Measurements from ENCODE around the gene IER3IP1.
"Not testable (repeated sequence)": the region's sequence is repeated elsewhere in the genome, so short reads cannot be mapped to it uniquely, and the experiment has no call there.

Gene IER3IP1

GRCh38 chr18:47191961-47192360 is 15.8 kb upstream of the IER3IP1 start:
- H3K27me3 ChIP-seq (ENCODE audit: insufficient read depth, insufficient read length) = no peaks in the 10 kb centered on the region
- no peaks in the 10 kb centered on the region for H3K9me3 ChIP-seq (ENCODE audit: insufficient read depth, low read length)
- TF ChIP-seq SUZ12 (IDR thresholded peaks at IDR 0.05; ENCODE audit: extremely low read depth, insufficient read depth, insufficient read length) = no peak
- TF ChIP-seq ZNF274 (IDR thresholded peaks at IDR 0.05; ENCODE audit: low read depth, low read length) = no peak
- TF ChIP-seq YY1 (IDR thresholded peaks at IDR 0.05; ENCODE audit: insufficient read depth, insufficient read length) = no peak
- no peaks in the 10 kb centered on the region for H3K4me1 ChIP-seq (ENCODE audit: insufficient read depth, insufficient read length)
- DNase-seq (ENCODE audit: low read depth, low spot score) = no peak
- H3K9ac ChIP-seq (ENCODE audit: insufficient read length, low read depth) = no peak overlapping the region
- H3K4me3 ChIP-seq (ENCODE audit: insufficient read length, low read depth) = no peak overlapping the region
- no peaks in the 10 kb centered on the region for H3K36me3 ChIP-seq (ENCODE audit: insufficient read depth, insufficient read length, low read length)

- Histone ChIP-seq H3K36me3 (ENCODE audit: insufficient read depth, insufficient read length, low read length) (no peaks in the 10 kb centered on the region), H3K4me1 (ENCODE audit: insufficient read depth, insufficient read length) (no peaks in the 10 kb centered on the region), H3K9ac (ENCODE audit: insufficient read length, low read depth) (no peak overlapping the region), H3K4me3 (ENCODE audit: insufficient read length, low read depth) (no peak overlapping the region), H3K9me3 (ENCODE audit: insufficient read depth, low read length) (peaks cover 17% of the 10 kb centered on the region), H3K27me3 (ENCODE audit: insufficient read depth, insufficient read length) (no peaks in the 10 kb centered on the region)
- no peak for DNase-seq (ENCODE audit: low read depth, low spot score)
- TF ChIP-seq SUZ12 (IDR thresholded peaks at IDR 0.05; ENCODE audit: extremely low read depth, insufficient read depth, insufficient read length) (no peak), ZNF274 (IDR thresholded peaks at IDR 0.05; ENCODE audit: low read depth, low read length) (no peak), YY1 (IDR thresholded peaks at IDR 0.05; ENCODE audit: insufficient read depth, insufficient read length) (no peak)
These were observed 11.6 kb upstream of the IER3IP1 start for GRCh38 chr18:47187721-47188120.

GRCh38 chr18:47184419-47185050 is 8.4 kb upstream of the IER3IP1 start:
- H3K9me3 ChIP-seq (ENCODE audit: insufficient read depth, low read length) = peaks cover 17% of the 10 kb centered on the region
- no peak overlapping the region for H3K9ac ChIP-seq (ENCODE audit: insufficient read length, low read depth)
- no peak for DNase-seq (ENCODE audit: low read depth, low spot score)
- no peak for TF ChIP-seq ZNF274 (IDR thresholded peaks at IDR 0.05; ENCODE audit: low read depth, low read length)
- TF ChIP-seq SUZ12 (IDR thresholded peaks at IDR 0.05; ENCODE audit: extremely low read depth, insufficient read depth, insufficient read length) = no peak
- TF ChIP-seq YY1 (IDR thresholded peaks at IDR 0.05; ENCODE audit: insufficient read depth, insufficient read length) = no peak
- H3K36me3 ChIP-seq (ENCODE audit: insufficient read depth, insufficient read length, low read length) = no peaks in the 10 kb centered on the region
- no peaks in the 10 kb centered on the region for H3K4me1 ChIP-seq (ENCODE audit: insufficient read depth, insufficient read length)
- H3K4me3 ChIP-seq (ENCODE audit: insufficient read length, low read depth) = no peak overlapping the region
- H3K27me3 ChIP-seq (ENCODE audit: insufficient read depth, insufficient read length) = no peaks in the 10 kb centered on the region

- H3K4me3 ChIP-seq (ENCODE audit: insufficient read length, low read depth) = not testable (repeated sequence)
These were observed 6.0 kb upstream of the IER3IP1 start for GRCh38 chr18:47182156-47182555.

GRCh38 chr18:47180765-47181164 is 4.6 kb upstream of the IER3IP1 start:
- no peaks in the 10 kb centered on the region for H3K4me1 ChIP-seq (ENCODE audit: insufficient read depth, insufficient read length)
- peaks cover 17% of the 10 kb centered on the region for H3K9me3 ChIP-seq (ENCODE audit: insufficient read depth, low read length)
- H3K36me3 ChIP-seq (ENCODE audit: insufficient read depth, insufficient read length, low read length) = no peaks in the 10 kb centered on the region
- no peak overlapping the region for H3K9ac ChIP-seq (ENCODE audit: insufficient read length, low read depth)
- TF ChIP-seq ZNF274 (IDR thresholded peaks at IDR 0.05; ENCODE audit: low read depth, low read length) = no peak
- TF ChIP-seq YY1 (IDR thresholded peaks at IDR 0.05; ENCODE audit: insufficient read depth, insufficient read length) = no peak
- no peak for TF ChIP-seq SUZ12 (IDR thresholded peaks at IDR 0.05; ENCODE audit: extremely low read depth, insufficient read depth, insufficient read length)
- DNase-seq (ENCODE audit: low read depth, low spot score) = no peak
- no peak overlapping the region for H3K4me3 ChIP-seq (ENCODE audit: insufficient read length, low read depth)
- no peaks in the 10 kb centered on the region for H3K27me3 ChIP-seq (ENCODE audit: insufficient read depth, insufficient read length)

More at GRCh38 chr18:47182156-47182555, 6.0 kb upstream of the IER3IP1 start:
- not testable (repeated sequence) for H3K4me1 ChIP-seq (ENCODE audit: insufficient read depth, insufficient read length); H3K36me3 ChIP-seq (ENCODE audit: insufficient read depth, insufficient read length, low read length); H3K27me3 ChIP-seq (ENCODE audit: insufficient read depth, insufficient read length); DNase-seq (ENCODE audit: low read depth, low spot score); H3K9ac ChIP-seq (ENCODE audit: insufficient read length, low read depth)
- peaks cover 17% of the 10 kb centered on the region for H3K9me3 ChIP-seq (ENCODE audit: insufficient read depth, low read length)

GRCh38 chr18:47179520-47179919 is 3.4 kb upstream of the IER3IP1 start:
- DNase-seq (ENCODE audit: low read depth, low spot score) = no peak
- Histone ChIP-seq H3K27me3 (ENCODE audit: insufficient read depth, insufficient read length) (no peaks in the 10 kb centered on the region), H3K4me3 (ENCODE audit: insufficient read length, low read depth) (no peak overlapping the region), H3K36me3 (ENCODE audit: insufficient read depth, insufficient read length, low read length) (no peaks in the 10 kb centered on the region), H3K4me1 (ENCODE audit: insufficient read depth, insufficient read length) (no peaks in the 10 kb centered on the region), H3K9me3 (ENCODE audit: insufficient read depth, low read length) (peaks cover 7% of the 10 kb centered on the region), H3K9ac (ENCODE audit: insufficient read length, low read depth) (no peak overlapping the region)
- no peak for TF ChIP-seq SUZ12 (IDR thresholded peaks at IDR 0.05; ENCODE audit: extremely low read depth, insufficient read depth, insufficient read length)
- no peak for TF ChIP-seq ZNF274 (IDR thresholded peaks at IDR 0.05; ENCODE audit: low read depth, low read length)
- TF ChIP-seq YY1 (IDR thresholded peaks at IDR 0.05; ENCODE audit: insufficient read depth, insufficient read length) = no peak

- no peak for TF ChIP-seq YY1 (IDR thresholded peaks at IDR 0.05; ENCODE audit: insufficient read depth, insufficient read length)
- no peak for TF ChIP-seq SUZ12 (IDR thresholded peaks at IDR 0.05; ENCODE audit: extremely low read depth, insufficient read depth, insufficient read length)
- TF ChIP-seq ZNF274 (IDR thresholded peaks at IDR 0.05; ENCODE audit: low read depth, low read length) = no peak
- H3K9ac ChIP-seq (ENCODE audit: insufficient read length, low read depth) = peak overlapping the region; percentile 88
- DNase-seq (ENCODE audit: low read depth, low spot score) = no peak
- no peaks in the 10 kb centered on the region for H3K27me3 ChIP-seq (ENCODE audit: insufficient read depth, insufficient read length)
- no peaks in the 10 kb centered on the region for H3K4me1 ChIP-seq (ENCODE audit: insufficient read depth, insufficient read length)
- H3K36me3 ChIP-seq (ENCODE audit: insufficient read depth, insufficient read length, low read length) = peaks cover 14% of the 10 kb centered on the region
- H3K9me3 ChIP-seq (ENCODE audit: insufficient read depth, low read length) = no peaks in the 10 kb centered on the region
- peak overlapping the region; percentile 70 for H3K4me3 ChIP-seq (ENCODE audit: insufficient read length, low read depth)
These were observed 774 bp downstream of the IER3IP1 start for GRCh38 chr18:47175283-47175897.
